NCI-H1105 (cell line): ENCODE measurements around the gene ZNF772.

Experiments
- DNase-seq: peaks from one replicate; lab custom pipeline; 2025; lab: John Stamatoyannopoulos, UW

The ZNF772 gene

DNA sequence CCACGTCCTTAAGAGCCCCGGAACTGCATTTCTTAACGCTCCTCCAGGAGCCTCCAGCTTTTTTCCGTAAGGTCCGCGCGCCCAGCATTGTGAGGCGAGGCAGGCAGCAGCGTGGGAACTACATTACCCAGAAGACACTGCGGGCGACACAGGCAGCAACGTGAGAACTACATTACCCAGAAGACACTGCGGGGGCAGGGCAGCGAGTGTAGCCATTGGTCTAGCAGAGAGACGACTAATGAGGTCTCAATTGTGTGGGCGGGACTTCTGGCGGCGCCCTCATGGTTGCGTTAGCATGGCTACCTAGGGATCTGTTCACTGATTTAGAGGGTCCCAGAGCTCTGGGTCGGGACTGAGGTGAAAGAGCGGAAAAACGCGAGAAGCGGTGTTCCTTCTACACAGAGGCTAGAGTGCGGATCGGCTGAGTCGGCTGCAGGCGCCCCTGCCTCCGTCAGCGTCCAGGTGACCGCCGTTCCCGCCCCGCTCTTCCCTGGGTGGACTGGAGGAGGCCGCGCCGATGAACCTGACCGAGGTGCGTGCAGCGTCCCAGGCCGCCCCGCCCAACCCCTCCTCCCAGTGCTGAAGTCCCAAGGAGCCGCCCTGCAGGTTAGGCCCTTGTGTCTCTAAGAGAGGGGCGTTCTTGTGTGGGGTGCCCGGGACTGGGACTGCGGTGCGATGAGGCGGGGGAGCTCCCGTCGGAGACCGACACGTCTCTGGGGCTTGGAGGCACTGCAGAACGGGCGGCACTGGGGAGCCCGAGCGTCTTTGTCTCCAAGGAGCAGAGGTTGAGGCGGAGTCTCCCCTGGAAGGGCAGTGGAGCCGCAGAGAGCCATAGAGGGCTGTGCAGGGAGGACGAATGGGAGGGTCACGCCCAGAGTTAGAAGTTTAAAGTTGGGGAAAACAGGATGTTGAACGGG, 42.0 kb downstream of the ZNF772 start, which contains the start of gene ZNF749:
TSS of gene ZNF749 (plus strand) at position 264 of the 917 bp plus-strand sequence. CDS start at position 518, 254 bp downstream.
- peak; percentile 100 for DNase-seq

DNA sequence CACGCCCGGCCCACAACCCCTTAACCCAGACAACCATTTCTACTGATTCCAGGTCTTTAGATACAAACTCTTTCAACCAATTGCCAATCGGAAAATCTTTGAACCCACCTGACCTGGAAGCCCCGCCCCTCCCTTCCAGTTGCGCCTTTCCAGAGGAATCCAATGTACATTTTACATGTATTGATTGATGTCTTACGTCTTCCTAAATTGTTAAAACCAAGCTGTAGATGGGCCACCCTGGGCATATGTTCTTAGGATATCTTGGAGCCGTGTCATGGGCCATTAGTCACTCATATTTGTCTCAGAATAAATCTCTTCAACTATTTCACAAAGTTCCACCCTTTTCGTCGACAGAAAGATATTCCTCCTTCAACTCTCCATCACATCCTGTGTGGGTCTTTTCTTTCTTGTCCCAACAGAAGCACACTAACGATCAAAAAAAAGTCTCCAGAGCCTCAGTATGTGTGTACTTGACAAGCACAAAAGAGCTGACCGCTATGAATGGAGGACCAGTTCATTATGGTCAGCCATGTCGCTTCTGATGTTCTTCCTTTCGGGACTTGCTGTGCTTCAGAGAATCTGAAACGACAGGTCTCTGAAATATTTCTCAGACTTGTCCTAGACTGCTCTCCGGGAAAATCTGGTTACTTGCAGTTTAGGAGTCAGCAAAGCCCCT, 42.8 kb downstream of the ZNF772 start:
- DNase-seq, result no peak

DNA sequence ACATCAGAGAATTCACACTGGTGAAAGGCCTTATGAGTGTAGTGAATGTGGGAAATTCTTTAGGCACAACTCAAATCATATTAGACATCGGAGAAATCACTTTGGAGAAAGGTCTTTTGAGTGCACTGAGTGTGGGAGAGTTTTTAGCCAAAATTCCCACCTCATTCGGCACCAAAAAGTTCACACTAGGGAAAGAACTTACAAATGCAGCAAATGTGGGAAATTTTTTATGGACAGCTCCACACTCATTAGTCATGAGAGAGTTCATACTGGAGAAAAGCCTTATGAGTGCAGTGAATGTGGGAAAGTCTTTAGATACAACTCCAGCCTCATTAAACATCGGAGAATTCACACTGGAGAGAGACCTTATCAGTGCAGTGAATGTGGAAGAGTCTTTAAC, 56.3 kb downstream of the ZNF772 start:
- no peak for DNase-seq

DNA sequence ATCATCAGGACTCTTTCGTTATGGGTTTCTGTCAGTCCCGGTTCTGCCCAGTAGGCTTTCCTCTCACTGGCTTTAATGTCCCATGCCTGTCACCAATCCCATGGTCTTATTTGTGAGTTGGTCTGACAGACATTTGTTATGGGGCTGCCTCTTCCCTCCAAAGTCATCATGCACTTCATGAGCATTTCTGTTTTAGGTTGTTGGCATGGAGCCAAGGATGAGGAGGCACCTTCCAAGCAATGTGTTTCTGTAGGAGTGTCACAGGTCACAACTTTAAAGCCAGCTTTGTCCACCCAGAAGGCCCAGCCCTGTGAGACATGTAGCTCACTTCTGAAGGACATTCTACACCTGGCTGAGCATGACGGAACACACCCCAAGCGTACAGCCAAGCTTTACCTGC, 57.9 kb downstream of the ZNF772 start:
- no peak for DNase-seq
